Endothelial cell of umbilical vein (primary cell): ENCODE results near the gene TENM4. TPM values are rescaled to one million over a fixed set of nuclear protein-coding genes. Genes with fewer than 3 reads are reported as not detected.
"Not testable (repeated sequence)": the region's sequence is repeated elsewhere in the genome, so short reads cannot be mapped to it uniquely, and the experiment has no call there.

Experiments
- BruUV-seq: library from RNA; stranded (reverse); fragments of 400-500 nt; replicated peaks from 2 replicates; lab custom pipeline; 2021; lab: Mats Ljungman, UMichigan
- CTCF ChIA-PET: fragments of 300-600, 350-600 bp; sonication (Branson Sonifier 250); formaldehyde crosslinking; loops from one replicate; lab custom pipeline; 2021; ENCODE audit warnings: antibody characterized with exemption, inconsistent platforms; lab: Charles Lee
- POLR2A ChIA-PET: fragments of 300-600, 350-600 bp; sonication (Branson Sonifier 250); formaldehyde crosslinking; loops from one replicate; lab custom pipeline; 2021; ENCODE audit warnings: antibody characterized with exemption, inconsistent platforms; lab: Charles Lee
- DNase-seq: peaks from one replicate; pipeline ENCODE4 v3.0.0-alpha.2; 2011; ENCODE audit warnings: low read depth, low spot score
- FAIRE-seq: peaks from 2 replicates; lab custom pipeline; 2011; peaks lifted over from hg19 to GRCh38; lab: Jason Lieb, UNC
- H2AFZ ChIP-seq: 2 replicates; pipeline ENCODE4 v1.6.0; 2012; ENCODE audit warnings: low read depth, low read length, control low read depth, inconsistent platforms
- H3K27ac ChIP-seq: 2 replicates; pipeline ENCODE4 v1.5.1; 2011; ENCODE audit warnings: low read depth, mild to moderate bottlenecking, control low read depth, low read length, moderate library complexity; ENCODE audit not compliant: insufficient read depth
- H3K27me3 ChIP-seq, 2 experiments: 2 replicates each; pipeline versions ENCODE4 v1.6.0 to v1.6.1; 2011; ENCODE audit warnings: low read length in 2 of 2, mixed read lengths in 1 of 2; ENCODE audit not compliant: control insufficient read depth in 2 of 2, insufficient read depth in 2 of 2
- H3K36me3 ChIP-seq, 2 experiments: 2 replicates in 1 of 2; 3 replicates in 1 of 2; pipeline ENCODE4 v1.5.1; 2011; ENCODE audit warnings: low read length in 2 of 2, mild to moderate bottlenecking in 1 of 2, moderate library complexity in 1 of 2; ENCODE audit not compliant: control insufficient read depth in 2 of 2, insufficient read depth in 2 of 2; ENCODE audit errors: extremely low read depth in 1 of 2
- H3K4me1 ChIP-seq: 3 replicates; pipeline ENCODE4 v1.5.1; 2011; ENCODE audit warnings: mild to moderate bottlenecking, low read length; ENCODE audit not compliant: control insufficient read depth, insufficient read depth; ENCODE audit errors: extremely low read depth
- H3K4me2 ChIP-seq: 2 replicates; pipeline ENCODE4 v1.6.1; 2011; ENCODE audit warnings: low read length, control low read depth, mixed read lengths; ENCODE audit not compliant: insufficient read depth
- H3K4me3 ChIP-seq, 3 experiments: fragments of 200-600 bp in 1 of 3; sonication (generic), shearing (Covaris generic) in 1 of 3; replicated peaks in 1 of 3; 2 replicates each; pipeline ENCODE4 v1.5.1; 2011 to 2016; ENCODE audit warnings: control low read depth in 3 of 3, low read length in 3 of 3, mild to moderate bottlenecking in 2 of 3, inconsistent platforms in 1 of 3, low read depth in 1 of 3, moderate library complexity in 1 of 3; ENCODE audit not compliant: insufficient read depth in 1 of 3
- H3K79me2 ChIP-seq: 2 replicates; pipeline ENCODE4 v1.6.0; 2012; ENCODE audit warnings: low read length, inconsistent platforms; ENCODE audit not compliant: control insufficient read depth, insufficient read depth
- H3K9ac ChIP-seq: replicated peaks from 2 replicates; pipeline ENCODE3; 2011; ENCODE audit warnings: low read length, control low read depth; ENCODE audit not compliant: insufficient read depth; ENCODE audit errors: extremely low read depth
- H3K9me1 ChIP-seq: replicated peaks from 3 replicates; pipeline ENCODE4 v1.6.0; 2011; ENCODE audit warnings: mild to moderate bottlenecking, low read length; ENCODE audit not compliant: control insufficient read depth, insufficient read depth; ENCODE audit errors: extremely low read depth
- H3K9me3 ChIP-seq: replicated peaks from 2 replicates; pipeline ENCODE4 v1.5.1; 2012; ENCODE audit warnings: low read length, inconsistent platforms; ENCODE audit not compliant: control insufficient read depth, insufficient read depth
- H4K20me1 ChIP-seq: replicated peaks from 2 replicates; pipeline ENCODE3; 2011; ENCODE audit warnings: mild to moderate bottlenecking, low read length; ENCODE audit not compliant: control insufficient read depth, insufficient read depth; ENCODE audit errors: extremely low read depth
- CTCF ChIP-seq, 2 donors: IDR thresholded peaks; 1 replicate in 1 of 2; 2 replicates in 1 of 2; pipeline ENCODE4 v1.5.1; 2011; ENCODE audit warnings: low read length in 2 of 2, mild to moderate bottlenecking in 2 of 2, moderate library complexity in 2 of 2, control low read depth in 1 of 2, inconsistent platforms in 1 of 2, low read depth in 1 of 2; ENCODE audit not compliant: insufficient read depth in 1 of 2; ENCODE audit errors: extremely low read depth in 1 of 2
- EZH2 ChIP-seq: IDR thresholded peaks from 2 replicates; pipeline ENCODE4 v1.6.1; 2012; ENCODE audit warnings: borderline replicate concordance, low read depth, mild to moderate bottlenecking, moderate library complexity, low read length, inconsistent platforms; ENCODE audit not compliant: severe bottlenecking
- FOS ChIP-seq: IDR thresholded peaks from 2 replicates; pipeline ENCODE4 v1.6.1; 2011; ENCODE audit warnings: mild to moderate bottlenecking, low read length, moderate library complexity, borderline replicate concordance; ENCODE audit not compliant: insufficient read depth
- JUN ChIP-seq: IDR thresholded peaks from 2 replicates; pipeline ENCODE4 v1.6.1; 2011; ENCODE audit warnings: borderline replicate concordance, low read depth; ENCODE audit not compliant: insufficient read length, insufficient read depth
- MYC ChIP-seq: IDR thresholded peaks from one replicate; pipeline ENCODE4 v1.6.1; 2011; ENCODE audit warnings: mild to moderate bottlenecking, low read depth, low read length
- POLR2A ChIP-seq: IDR thresholded peaks from 2 replicates; pipeline ENCODE4 v1.6.1; 2012; ENCODE audit warnings: low read depth, mild to moderate bottlenecking, control low read depth, low read length
- POLR2AphosphoS5 ChIP-seq: IDR thresholded peaks from 2 replicates; pipeline ENCODE4 v1.6.1; 2012; ENCODE audit warnings: low read depth, mild to moderate bottlenecking, control low read depth, low read length, moderate library complexity; ENCODE audit not compliant: insufficient read depth
- dilution Hi-C: fragments of 300-500 bp; cut with MboI; formaldehyde crosslinking; loops from one replicate; pipeline ENCODE4 v1.15.0; 2019; ENCODE audit warnings: low sequenced_read_pairs; ENCODE audit not compliant: extremely low pct_ligation_motif_present
- intact Hi-C: fragments of 100-400 bp; cut with micrococcal nuclease; formaldehyde crosslinking; loops from one replicate; pipeline ENCODE4 v1.10.0; 2022
- polyA plus RNA-seq, 4 experiments: library from polyadenylated mRNA; depleted of rRNA in 3 of 4; stranded (reverse) in 3 of 4; unstranded in 1 of 4; fragments of >200 nt; gene quantifications; 2 replicates each; pipeline versions ENCODE4 v1.2.1 to v1.2.3, GENCODE V29; 2011 to 2012; ENCODE audit warnings: missing spikeins in 1 of 4
- total RNA-seq: library from RNA; stranded (reverse); gene quantifications from 2 replicates; pipeline ENCODE4 v1.2.3, GENCODE V29; 2021

Gene TENM4
- total and polyA plus RNA-seq, 2 donors (not counting 3 experiments of a cell fraction or from before 2014, with no cell fraction given), result 0.06 to 0.27 TPM

- Histone ChIP-seq H3K4me3 (no peak overlapping the region), H2AFZ (no peak overlapping the region), H3K79me2 (no peaks in the 10 kb centered on the region), H3K4me2 (no peak overlapping the region), H3K9ac (no peak overlapping the region), H3K27ac (no peak overlapping the region), H3K27me3 (no peaks in the 10 kb centered on the region), H3K9me3 (no peaks in the 10 kb centered on the region), H4K20me1 (no peaks in the 10 kb centered on the region), H3K36me3 (no peaks in the 10 kb centered on the region), H3K9me1 (no peaks in the 10 kb centered on the region), H3K4me1 (no peaks in the 10 kb centered on the region)
- ChIA-PET CTCF (no interaction called here), POLR2A (no interaction called here)
- FAIRE-seq, result no peak
- TF ChIP-seq EZH2, result no peak
- TF ChIP-seq POLR2AphosphoS5, result no peak
- no peak for TF ChIP-seq MYC
- TF ChIP-seq CTCF (IDR thresholded peaks at IDR 0.05; ENCODE audit: extremely low read depth in 1 of 2, insufficient read depth in 1 of 2, low read depth in 1 of 2, low read length in 2 of 2), result no peak
- no peak for TF ChIP-seq POLR2A
- BruUV-seq, result no TSS peak
- DNase-seq, result no peak
- dilution Hi-C loops, result no loop called here
- intact Hi-C loops, result no loop called here
These were observed 213.5 kb downstream of the TENM4 start for GRCh38 chr11:79227308-79227707.

- H3K4me2 ChIP-seq, result no peak overlapping the region
- dilution Hi-C loops, result no loop called here
- BruUV-seq, result no TSS peak
- H3K9me3 ChIP-seq, result no peaks in the 10 kb centered on the region
- H3K27ac ChIP-seq, result no peak overlapping the region
- H3K27me3 ChIP-seq, result no peaks in the 10 kb centered on the region
- no peak overlapping the region for H3K4me3 ChIP-seq
- ChIA-PET CTCF (interaction anchor here (0.6 kb wide), 1 partner anchor 887 kb away, joined by 3 read pairs; no protein-coding TSS in a partner anchor), POLR2A (no interaction called here)
- no peaks in the 10 kb centered on the region for H3K9me1 ChIP-seq
- H3K79me2 ChIP-seq, result no peaks in the 10 kb centered on the region
- FAIRE-seq, result no peak
- H3K4me1 ChIP-seq, result no peaks in the 10 kb centered on the region
- intact Hi-C loops, result no loop called here
- no peak overlapping the region for H3K9ac ChIP-seq
- H4K20me1 ChIP-seq, result no peaks in the 10 kb centered on the region
- H2AFZ ChIP-seq, result no peak overlapping the region
- no peaks in the 10 kb centered on the region for H3K36me3 ChIP-seq
- TF ChIP-seq MYC (no peak), JUN (no peak), FOS (no peak), EZH2 (no peak)
- DNase-seq, result no peak
These were observed 214.7 kb downstream of the TENM4 start for GRCh38 chr11:79226126-79226525.

GRCh38 chr11:79222163-79222562 lies 218.7 kb downstream of the TENM4 start:
- DNase-seq, H4K20me1 ChIP-seq, POLR2A ChIA-PET, H3K27me3 ChIP-seq, H3K36me3 ChIP-seq, H3K27ac ChIP-seq, H3K9ac ChIP-seq, H3K4me3 ChIP-seq, H2AFZ ChIP-seq, intact Hi-C loops, CTCF ChIA-PET, BruUV-seq, H3K9me1 ChIP-seq, H3K4me1 ChIP-seq, H3K9me3 ChIP-seq, H3K79me2 ChIP-seq, dilution Hi-C loops, FAIRE-seq, H3K4me2 ChIP-seq: not testable (repeated sequence)
